ENCODE results near the gene JDP2.

Gene JDP2

DNA sequence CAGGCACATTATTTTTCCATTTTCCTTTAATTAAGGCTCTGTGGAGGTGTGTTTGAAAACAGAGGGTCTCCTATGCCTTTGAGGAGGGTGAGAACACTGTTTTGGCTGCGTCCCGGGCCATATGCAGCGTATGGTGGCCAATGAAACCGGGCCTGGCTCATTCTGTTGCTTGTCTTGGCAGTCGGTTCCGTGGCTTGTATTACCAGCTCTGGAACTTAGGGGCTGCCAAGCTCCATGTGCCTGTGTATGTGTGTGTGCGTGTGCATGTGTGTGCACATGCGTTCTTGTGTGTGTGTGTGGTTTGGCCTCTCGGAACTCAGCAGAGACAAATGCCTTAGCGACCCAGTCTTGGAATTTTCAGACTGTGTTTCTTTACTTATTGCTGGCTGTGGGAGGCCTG lies 2.7 kb downstream of the JDP2 start:
- CTCF ChIA-PET, result no interaction called here
- DNase-seq (ENCODE audit: extremely low spot score), result no peak
- POLR2A ChIA-PET, result no interaction called here
- no peak for TF ChIP-seq ARNT (IDR thresholded peaks at IDR 0.05)
- TF ChIP-seq ELF4 (IDR thresholded peaks at IDR 0.05), result no peak
- TF ChIP-seq CTBP1 (IDR thresholded peaks at IDR 0.05; ENCODE audit: borderline replicate concordance), result no peak
- TF ChIP-seq L3MBTL2 (conservative IDR thresholded peaks at IDR 0.05), result no peak
- TF ChIP-seq LEF1 (IDR thresholded peaks at IDR 0.05; ENCODE audit: borderline replicate concordance), result no peak

DNA sequence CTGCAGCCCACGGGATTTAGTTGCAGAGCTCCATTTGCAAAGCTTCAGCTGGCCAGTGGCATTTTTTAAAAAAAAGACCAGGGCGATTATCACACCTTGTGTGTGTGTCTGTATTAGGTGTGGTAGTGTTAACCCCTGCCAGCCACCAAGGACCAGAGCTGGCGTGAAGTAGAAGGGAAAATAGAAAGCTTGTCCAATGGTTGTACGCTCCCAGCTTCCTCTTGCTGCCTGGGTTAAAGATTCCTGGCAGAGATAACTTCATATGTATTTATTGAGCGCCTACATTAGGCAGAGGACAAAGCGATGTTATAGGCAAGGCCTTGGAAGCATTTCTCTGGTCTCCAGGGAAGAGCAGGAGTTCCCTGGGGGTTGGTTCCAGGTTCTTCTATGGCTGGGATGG lies 3.2 kb downstream of the JDP2 start:
- POLR2A ChIA-PET, result no interaction called here
- TF ChIP-seq L3MBTL2 (conservative IDR thresholded peaks at IDR 0.05) (no peak), HDGF (IDR thresholded peaks at IDR 0.05; ENCODE audit: borderline replicate concordance) (no peak), FOXM1 (IDR thresholded peaks at IDR 0.05; ENCODE audit: borderline replicate concordance) (no peak), NFRKB (IDR thresholded peaks at IDR 0.05) (no peak), BHLHE40 (IDR thresholded peaks at IDR 0.05; ENCODE audit: borderline replicate concordance) (no peak), CTBP1 (IDR thresholded peaks at IDR 0.05; ENCODE audit: borderline replicate concordance) (no peak), LEF1 (IDR thresholded peaks at IDR 0.05; ENCODE audit: borderline replicate concordance) (no peak), ZNF384 (IDR thresholded peaks at IDR 0.05) (no peak), ARNT (IDR thresholded peaks at IDR 0.05) (no peak), FOXA1 (IDR thresholded peaks at IDR 0.05) (no peak), SP1 (IDR thresholded peaks at IDR 0.05) (no peak), ELF4 (IDR thresholded peaks at IDR 0.05) (no peak), FOXK2 (IDR thresholded peaks at IDR 0.05) (no peak), TARDBP (IDR thresholded peaks at IDR 0.05) (no peak), SUZ12 (IDR thresholded peaks at IDR 0.05) (no peak)
- TF ChIP-seq, protein P1, sequence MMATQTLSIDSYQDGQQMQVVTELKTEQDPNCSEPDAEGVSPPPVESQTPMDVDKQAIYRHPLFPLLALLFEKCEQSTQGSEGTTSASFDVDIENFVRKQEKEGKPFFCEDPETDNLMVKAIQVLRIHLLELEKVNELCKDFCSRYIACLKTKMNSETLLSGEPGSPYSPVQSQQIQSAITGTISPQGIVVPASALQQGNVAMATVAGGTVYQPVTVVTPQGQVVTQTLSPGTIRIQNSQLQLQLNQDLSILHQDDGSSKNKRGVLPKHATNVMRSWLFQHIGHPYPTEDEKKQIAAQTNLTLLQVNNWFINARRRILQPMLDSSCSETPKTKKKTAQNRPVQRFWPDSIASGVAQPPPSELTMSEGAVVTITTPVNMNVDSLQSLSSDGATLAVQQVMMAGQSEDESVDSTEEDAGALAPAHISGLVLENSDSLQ (IDR thresholded peaks at IDR 0.05), result no peak
- CTCF ChIA-PET, result no interaction called here
- DNase-seq (ENCODE audit: extremely low spot score), result no peak

DNA sequence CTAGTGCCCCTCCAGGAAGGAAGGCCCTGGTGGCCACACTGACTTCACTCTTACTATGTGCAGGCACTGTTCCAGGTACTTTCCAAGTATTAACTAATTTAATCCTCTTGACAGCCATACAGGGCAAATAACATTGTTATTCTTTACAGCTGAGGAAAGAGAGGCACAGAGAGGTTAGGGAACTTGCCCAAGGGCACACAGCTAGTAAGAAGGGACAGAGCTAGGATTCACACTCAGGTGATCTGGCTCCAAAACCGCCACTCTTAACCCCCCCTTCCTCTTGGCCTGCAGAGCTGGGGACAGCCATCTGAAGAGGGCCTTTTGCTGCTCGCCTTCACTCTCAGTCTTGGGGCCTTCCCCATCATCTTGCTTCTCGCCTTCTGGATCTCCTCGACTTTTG lies 4.0 kb downstream of the JDP2 start:
- ChIA-PET CTCF (no interaction called here), POLR2A (no interaction called here)
- TF ChIP-seq NFRKB (IDR thresholded peaks at IDR 0.05) (no peak), TARDBP (IDR thresholded peaks at IDR 0.05) (no peak), L3MBTL2 (conservative IDR thresholded peaks at IDR 0.05) (no peak), SP1 (IDR thresholded peaks at IDR 0.05) (no peak), ZNF384 (IDR thresholded peaks at IDR 0.05) (no peak), ARNT (IDR thresholded peaks at IDR 0.05) (no peak), BHLHE40 (IDR thresholded peaks at IDR 0.05; ENCODE audit: borderline replicate concordance) (no peak), FOXK2 (IDR thresholded peaks at IDR 0.05) (no peak), FOXA1 (IDR thresholded peaks at IDR 0.05) (no peak), LEF1 (IDR thresholded peaks at IDR 0.05; ENCODE audit: borderline replicate concordance) (no peak)
- TF ChIP-seq, protein P1 (IDR thresholded peaks at IDR 0.05), result no peak
- DNase-seq (ENCODE audit: extremely low spot score), result no peak

DNA sequence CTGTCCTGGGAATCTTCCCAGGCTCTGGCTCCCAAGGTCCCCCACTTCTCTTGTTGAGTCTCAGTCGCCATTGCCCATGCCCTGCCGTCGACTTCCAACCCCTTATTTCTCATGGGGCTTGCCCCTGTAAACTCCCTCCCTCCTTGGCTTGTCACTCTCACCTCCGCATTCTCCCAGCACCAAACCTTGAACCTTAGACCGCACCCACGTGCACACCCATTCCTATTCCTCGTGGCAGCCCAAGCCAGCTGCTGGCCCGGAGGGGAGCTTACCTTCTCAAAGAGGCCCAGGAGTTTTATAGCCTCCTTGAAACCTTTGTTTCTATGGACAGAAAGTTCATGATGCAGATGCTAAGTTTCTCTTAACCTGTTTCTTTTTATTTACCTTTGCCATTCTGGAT lies 4.6 kb downstream of the JDP2 start:
- TF ChIP-seq CTBP1 (IDR thresholded peaks at IDR 0.05; ENCODE audit: borderline replicate concordance), result no peak
- no peak for TF ChIP-seq SP1 (IDR thresholded peaks at IDR 0.05)
- TF ChIP-seq FOXM1 (IDR thresholded peaks at IDR 0.05; ENCODE audit: borderline replicate concordance), result no peak
- TF ChIP-seq, protein P1 (IDR thresholded peaks at IDR 0.05), result no peak
- no peak for TF ChIP-seq HDGF (IDR thresholded peaks at IDR 0.05; ENCODE audit: borderline replicate concordance)
- no peak for TF ChIP-seq L3MBTL2 (conservative IDR thresholded peaks at IDR 0.05)
- ChIA-PET POLR2A (no interaction called here), CTCF (no interaction called here)
- DNase-seq (ENCODE audit: extremely low spot score), result no peak

DNA sequence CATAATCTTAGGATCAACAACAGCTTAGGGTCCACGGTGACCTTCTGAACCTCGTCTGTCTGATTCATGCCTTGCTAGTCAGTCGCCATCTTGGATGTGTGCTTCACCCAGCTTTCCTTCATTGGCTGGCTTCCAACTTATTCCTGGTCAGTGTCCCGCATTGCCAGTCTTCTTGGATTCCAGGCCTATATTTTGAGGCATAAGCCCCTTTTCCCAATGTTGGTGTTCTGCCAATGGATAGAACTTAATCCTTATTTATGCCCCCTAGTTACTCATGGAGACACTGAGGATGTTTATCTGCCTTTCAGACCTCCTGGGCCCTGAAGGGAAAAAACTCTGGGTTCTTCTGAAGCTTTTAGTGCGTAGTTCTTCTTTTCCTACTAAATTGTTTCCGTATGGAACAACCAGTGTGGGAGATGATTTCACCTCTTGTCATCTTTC lies 5.8 kb downstream of the JDP2 start:
- no peak for TF ChIP-seq SP1 (IDR thresholded peaks at IDR 0.05)
- no peak for TF ChIP-seq BHLHE40 (IDR thresholded peaks at IDR 0.05; ENCODE audit: borderline replicate concordance)
- TF ChIP-seq ZNF384 (IDR thresholded peaks at IDR 0.05), result no peak
- TF ChIP-seq NFRKB (IDR thresholded peaks at IDR 0.05), result no peak
- no peak for TF ChIP-seq CTBP1 (IDR thresholded peaks at IDR 0.05; ENCODE audit: borderline replicate concordance)
- TF ChIP-seq HDGF (IDR thresholded peaks at IDR 0.05; ENCODE audit: borderline replicate concordance), result no peak
- TF ChIP-seq FOXA1 (IDR thresholded peaks at IDR 0.05), result no peak
- TF ChIP-seq LEF1 (IDR thresholded peaks at IDR 0.05; ENCODE audit: borderline replicate concordance), result no peak
- no peak for TF ChIP-seq ARNT (IDR thresholded peaks at IDR 0.05)
- no peak for TF ChIP-seq SUZ12 (IDR thresholded peaks at IDR 0.05)
- no peak for TF ChIP-seq FOXM1 (IDR thresholded peaks at IDR 0.05; ENCODE audit: borderline replicate concordance)
- TF ChIP-seq, protein P1 (IDR thresholded peaks at IDR 0.05), result no peak
- no peak for TF ChIP-seq ELF4 (IDR thresholded peaks at IDR 0.05)
- TF ChIP-seq FOXK2 (IDR thresholded peaks at IDR 0.05), result no peak
- no peak for TF ChIP-seq TARDBP (IDR thresholded peaks at IDR 0.05)
- TF ChIP-seq L3MBTL2 (conservative IDR thresholded peaks at IDR 0.05), result no peak
- no peak for DNase-seq (ENCODE audit: extremely low spot score)
- POLR2A ChIA-PET, result interaction anchor here (0.6 kb wide), 1 partner anchor 100 kb away, joined by 3 read pairs; no protein-coding TSS in a partner anchor
- CTCF ChIA-PET, result no interaction called here

Data from HEK293T (cell line).